IMR-90 (cell line): Measurements from ENCODE around the gene ACTBL2. TPM values are rescaled to one million over a fixed set of nuclear protein-coding genes. Genes with fewer than 3 reads are reported as not detected.

Experiments
- ATAC-seq: fragments of 200-7000 bp; cut with Tn5 transposase; 2 replicates; pipeline ENCODE4 v1.9.1; 2020; ENCODE audit warnings: low read depth, mild to moderate bottlenecking, moderate library complexity
- BruUV-seq: library from RNA; stranded (reverse); fragments of 400-500 nt; replicated peaks from 2 replicates; lab custom pipeline; 2021; lab: Mats Ljungman, UMichigan
- CTCF ChIA-PET: fragments of 300-600 bp; formaldehyde crosslinking; extraction: SDS; loops from one replicate; lab custom pipeline; 2021; ENCODE audit warnings: antibody characterized with exemption; lab: Yijun Ruan, JAX
- POLR2A ChIA-PET: fragments of 300-600 bp; sonication (Branson Sonifier 250); formaldehyde crosslinking; loops from one replicate; lab custom pipeline; 2022; ENCODE audit warnings: antibody characterized with exemption; ENCODE audit not compliant: unreplicated experiment; lab: Charles Lee
- DNase-seq: peaks from one replicate; pipeline ENCODE4 v3.0.0; 2013
- H2AFZ ChIP-seq: replicated peaks from 2 replicates; pipeline ENCODE3; 2013; ENCODE audit warnings: low read length, mild to moderate bottlenecking; ENCODE audit not compliant: poor library complexity
- H2AK5ac ChIP-seq: 2 replicates; pipeline ENCODE4 v1.6.1; 2013; ENCODE audit warnings: low read depth, low read length, inconsistent platforms
- H2AK9ac ChIP-seq: replicated peaks from 2 replicates; pipeline ENCODE3; 2013; ENCODE audit warnings: mild to moderate bottlenecking, low read depth, low read length, moderate library complexity; ENCODE audit not compliant: poor library complexity
- H2BK120ac ChIP-seq: 2 replicates; pipeline ENCODE4 v1.6.1; 2013; ENCODE audit warnings: low read depth, low read length, inconsistent platforms
- H2BK15ac ChIP-seq: 3 replicates; pipeline ENCODE4 v1.6.1; 2013; ENCODE audit warnings: low read depth, low read length, inconsistent platforms
- H2BK20ac ChIP-seq: 2 replicates; pipeline ENCODE4 v1.6.1; 2013; ENCODE audit warnings: low read depth, mild to moderate bottlenecking, inconsistent platforms, low read length, moderate library complexity
- H2BK5ac ChIP-seq: 2 replicates; pipeline ENCODE4 v1.6.1; 2013; ENCODE audit warnings: mild to moderate bottlenecking, low read depth, low read length, inconsistent platforms; ENCODE audit not compliant: poor library complexity, severe bottlenecking
- H3K14ac ChIP-seq: replicated peaks from 2 replicates; pipeline ENCODE4 v1.6.1; 2013; ENCODE audit warnings: low read depth, low read length, inconsistent platforms
- H3K18ac ChIP-seq: 2 replicates; pipeline ENCODE4 v1.6.1; 2013; ENCODE audit warnings: low read depth, low read length, control low read depth
- H3K23ac ChIP-seq: 2 replicates; pipeline ENCODE4 v1.6.1; 2013; ENCODE audit warnings: low read depth, low read length, inconsistent platforms
- H3K27ac ChIP-seq: 2 replicates; pipeline ENCODE4 v1.5.1; 2013; ENCODE audit warnings: mild to moderate bottlenecking, control low read depth, low read length; ENCODE audit not compliant: insufficient read depth
- H3K27me3 ChIP-seq: 2 replicates; pipeline ENCODE4 v1.6.1; 2013; ENCODE audit warnings: low read length; ENCODE audit not compliant: control insufficient read depth, insufficient read depth
- H3K36me3 ChIP-seq: 2 replicates; pipeline ENCODE4 v1.6.1; 2013; ENCODE audit warnings: low read length, mixed read lengths; ENCODE audit not compliant: control insufficient read depth, insufficient read depth
- H3K4ac ChIP-seq: 2 replicates; pipeline ENCODE4 v1.6.1; 2013; ENCODE audit warnings: low read depth, low read length, inconsistent platforms
- H3K4me1 ChIP-seq: 2 replicates; pipeline ENCODE4 v1.6.1; 2013; ENCODE audit warnings: low read length, mixed read lengths; ENCODE audit not compliant: control insufficient read depth, insufficient read depth
- H3K4me2 ChIP-seq: 2 replicates; pipeline ENCODE4 v1.6.1; 2013; ENCODE audit warnings: low read depth, mild to moderate bottlenecking, control low read depth, low read length, moderate library complexity
- H3K4me3 ChIP-seq: 2 replicates; pipeline ENCODE4 v1.5.1; 2013; ENCODE audit warnings: low read depth, mild to moderate bottlenecking, control low read depth, low read length, moderate library complexity; ENCODE audit not compliant: insufficient read depth
- H3K56ac ChIP-seq: 2 replicates; pipeline ENCODE4 v1.6.1; 2013; ENCODE audit warnings: low read length, inconsistent platforms; ENCODE audit not compliant: insufficient read depth; ENCODE audit errors: extremely low read depth
- H3K79me1 ChIP-seq, 2 experiments: 2 replicates each; pipeline ENCODE4 v1.6.1; 2013; ENCODE audit warnings: low read length in 2 of 2, inconsistent platforms in 1 of 2, low read depth in 1 of 2
- H3K9ac ChIP-seq: 2 replicates; pipeline ENCODE4 v1.6.1; 2013; ENCODE audit warnings: low read depth, low read length, control low read depth
- H3K9me1 ChIP-seq: 2 replicates; pipeline ENCODE4 v1.6.1; 2013; ENCODE audit warnings: low read length, inconsistent platforms; ENCODE audit not compliant: insufficient read depth
- H3K9me3 ChIP-seq: 2 replicates; pipeline ENCODE4 v1.6.1; 2013; ENCODE audit warnings: low read length; ENCODE audit not compliant: control insufficient read depth, insufficient read depth
- H4K20me1 ChIP-seq: 2 replicates; pipeline ENCODE4 v1.6.1; 2013; ENCODE audit warnings: low read length, inconsistent platforms; ENCODE audit not compliant: insufficient read depth
- H4K5ac ChIP-seq: 2 replicates; pipeline ENCODE4 v1.6.1; 2013; ENCODE audit warnings: mild to moderate bottlenecking, low read depth, low read length, control low read depth
- H4K8ac ChIP-seq, 2 experiments: 2 replicates each; pipeline ENCODE4 v1.6.1; 2013; ENCODE audit warnings: low read depth in 2 of 2, low read length in 2 of 2, control low read depth in 1 of 2, inconsistent platforms in 1 of 2
- H4K91ac ChIP-seq: 2 replicates; pipeline ENCODE4 v1.6.1; 2013; ENCODE audit warnings: low read depth, low read length, inconsistent platforms; ENCODE audit not compliant: insufficient read depth
- ELK1 ChIP-seq: fragments of 150-350 bp; IDR thresholded peaks from 2 replicates; pipeline ENCODE4 v1.6.1; 2016; ENCODE audit warnings: low read depth, mild to moderate bottlenecking, low read length, moderate library complexity, borderline replicate concordance
- FOS ChIP-seq: fragments of 150-350 bp; IDR thresholded peaks from 2 replicates; pipeline ENCODE4 v1.6.1; 2016; ENCODE audit warnings: low read depth, low read length
- MAFK ChIP-seq: IDR thresholded peaks from 2 replicates; pipeline ENCODE4 v1.6.1; 2012; ENCODE audit warnings: low read depth, low read length, improper control_type of control experiment
- MXI1 ChIP-seq: IDR thresholded peaks from 2 replicates; pipeline ENCODE4 v1.6.1; 2012; ENCODE audit warnings: low read depth, mild to moderate bottlenecking, low read length, moderate library complexity, borderline replicate concordance
- NFE2L2 ChIP-seq: fragments of 150-350 bp; IDR thresholded peaks from 2 replicates; pipeline ENCODE4 v1.6.1; 2016; ENCODE audit warnings: low read depth, mild to moderate bottlenecking, low read length
- POLR2A ChIP-seq: IDR thresholded peaks from 2 replicates; pipeline ENCODE4 v1.6.1; 2012; ENCODE audit warnings: mild to moderate bottlenecking, low read depth, low read length
- RAD21 ChIP-seq: IDR thresholded peaks from 2 replicates; pipeline ENCODE4 v1.6.1; 2012; ENCODE audit warnings: low read length, improper control_type of control experiment
- RCOR1 ChIP-seq: IDR thresholded peaks from 2 replicates; pipeline ENCODE4 v1.6.1; 2012; ENCODE audit warnings: mild to moderate bottlenecking, low read length, improper control_type of control experiment; ENCODE audit not compliant: insufficient replicate concordance
- RFX5 ChIP-seq: IDR thresholded peaks from 2 replicates; pipeline ENCODE4 v1.8.0; 2012; ENCODE audit warnings: low read depth, mild to moderate bottlenecking, low read length, moderate library complexity
- USF2 ChIP-seq: fragments of 150-350 bp; IDR thresholded peaks from 2 replicates; pipeline ENCODE4 v1.6.1; 2017; ENCODE audit warnings: mild to moderate bottlenecking, antibody characterized with exemption, low read length, low read depth
- WGBS, 2 experiments: methylation state at CpG; one replicate each; pipeline versions ENCODE4 v1.1.5 to v1.1.7; 2013; ENCODE audit warnings: missing lambda C conversion rate in 2 of 2; ENCODE audit not compliant: insufficient read length in 1 of 2; ENCODE audit errors: extremely low coverage in 2 of 2; 5-methylcytosine and 5-hydroxymethylcytosine counted together
- dilution Hi-C: fragments of 300-500 bp; cut with HindIII; formaldehyde crosslinking; loops from one replicate; pipeline ENCODE4 v1.14.3; 2018; ENCODE audit warnings: low sequenced_read_pairs; ENCODE audit not compliant: unreplicated experiment
- in situ Hi-C: fragments of 300-500 bp; cut with MboI; formaldehyde crosslinking; loops from 3 replicates; pipeline ENCODE4 v1.14.3; 2019; ENCODE audit warnings: low sequenced_read_pairs, inconsistent platforms, mixed read lengths
- intact Hi-C: fragments of 100-400 bp; cut with micrococcal nuclease; formaldehyde crosslinking; loops from 2 replicates; pipeline ENCODE4 v1.10.0; 2022
- polyA plus RNA-seq, 3 experiments: library from polyadenylated mRNA; depleted of rRNA; stranded (reverse); fragments of >200 nt; gene quantifications; 2 replicates each; pipeline ENCODE4 v1.2.3, GENCODE V29; 2012; ENCODE audit warnings: low replicate concordance in 1 of 3
- total RNA-seq: library from RNA; depleted of rRNA; stranded (reverse); fragments of >200 nt; gene quantifications from 2 replicates; pipeline ENCODE4 v1.2.3, GENCODE V29; 2012

ACTBL2 gene
- total and polyA plus RNA-seq, 2 of the 4 experiments (the other 2 are of a cell fraction), result 0.29 to 1.6 TPM

- TF ChIP-seq ELK1 (no peak), POLR2A (no peak), MXI1 (no peak)
Observed at GRCh38 chr5:57439601-57440000, 43.0 kb downstream of the ACTBL2 start (continued).

- Histone ChIP-seq H3K9me1 (peaks cover 25% of the 10 kb centered on the region), H3K4me1 (peaks cover 43% of the 10 kb centered on the region), H2AK9ac (no peak overlapping the region), H2AK5ac (peak overlapping the region; percentile 87), H3K4ac (peak overlapping the region; percentile 98), H4K5ac (peak overlapping the region; percentile 92), H2BK5ac (peak overlapping the region; percentile 85), H3K27me3 (no peaks in the 10 kb centered on the region), H3K56ac (peak overlapping the region; percentile 41), H3K9me3 (no peaks in the 10 kb centered on the region), H4K91ac (peak overlapping the region; percentile 93), H4K8ac (peak overlapping the region; percentile 72 to 93), H3K4me2 (peak overlapping the region; percentile 44; the same call in 1 of the 2 replicates), H3K18ac (peak overlapping the region; percentile 92), H4K20me1 (no peaks in the 10 kb centered on the region), H3K36me3 (no peaks in the 10 kb centered on the region), H2BK20ac (peak overlapping the region; percentile 100), H2AFZ (no peak overlapping the region), H3K9ac (peak overlapping the region; percentile 28), H2BK15ac (peak overlapping the region; percentile 89; the same call in 2 of the 3 replicates), H3K14ac (peak overlapping the region; percentile 96), H3K27ac (peak overlapping the region; percentile 87), H3K23ac (peak overlapping the region; percentile 79), H3K4me3 (no peak overlapping the region), H2BK120ac (peak overlapping the region; percentile 98), H3K79me1 (peaks cover 0 to 12% of the 10 kb centered on the region in 2 experiments; a peak in 1 of 4 replicates)
- dilution Hi-C loops, result no loop called here
- intact Hi-C loops, result loop anchor here (5.0 kb wide), 1 partner anchor 56 kb away; no protein-coding TSS in a partner anchor
- WGBS, 2 experiments, result no CpG with 5 or more reads among the region's 8 CpGs
- CTCF ChIA-PET, result interaction anchor here (0.6 kb wide), 1 partner anchor 23 kb away, joined by 3 read pairs; no protein-coding TSS in a partner anchor
- no TSS peak for BruUV-seq
- ATAC-seq (peak; percentile 30), DNase-seq (peak; percentile 87)
- TF ChIP-seq RFX5 (no peak), POLR2A (no peak), NFE2L2 (no peak), MAFK (no peak; the same call in 1 of the 2 replicates), FOS (no peak), RAD21 (no peak), USF2 (no peak), RCOR1 (no peak)
- POLR2A ChIA-PET, result no interaction called here
- in situ Hi-C loops, result no loop called here
Observed at GRCh38 chr5:57437976-57438805, 44.4 kb downstream of the ACTBL2 start.
